ENCODE data around the gene ACER2.
"Not testable (repeated sequence)": the region's sequence is repeated elsewhere in the genome, so short reads cannot be mapped to it uniquely, and the experiment has no call there.

The ACER2 gene

GRCh38 chr9:19413456-19413855 is 4.6 kb downstream of the ACER2 start:
- H3K4me1 ChIP-seq (ENCODE audit: insufficient read depth, low read length); H2AFZ ChIP-seq (ENCODE audit: low read depth, low read length); H3K9me3 ChIP-seq (ENCODE audit: low read length); H3K27me3 ChIP-seq (ENCODE audit: insufficient read depth, low read length); H3K4me3 ChIP-seq (ENCODE audit: low read length); H3K36me3 ChIP-seq (ENCODE audit: insufficient read depth, low read length): not testable (repeated sequence)

- no peaks in the 10 kb centered on the region for H3K27me3 ChIP-seq (ENCODE audit: insufficient read depth, low read length)
- H3K36me3 ChIP-seq (ENCODE audit: insufficient read depth, low read length) = no peaks in the 10 kb centered on the region
- no peaks in the 10 kb centered on the region for H3K4me1 ChIP-seq (ENCODE audit: insufficient read depth, low read length)
- H3K9me3 ChIP-seq (ENCODE audit: low read length) = no peaks in the 10 kb centered on the region
- no peak overlapping the region for H3K4me3 ChIP-seq (ENCODE audit: low read length)
- H2AFZ ChIP-seq (ENCODE audit: low read depth, low read length) = no peak overlapping the region
Measured at GRCh38 chr9:19416143-19416542, 7.3 kb downstream of the ACER2 start.

GRCh38 chr9:19420877-19421276 is 12.1 kb downstream of the ACER2 start:
- no peaks in the 10 kb centered on the region for H3K9me3 ChIP-seq (ENCODE audit: low read length)
- no peak overlapping the region for H3K4me3 ChIP-seq (ENCODE audit: low read length)
- no peaks in the 10 kb centered on the region for H3K27me3 ChIP-seq (ENCODE audit: insufficient read depth, low read length)
- H3K4me1 ChIP-seq (ENCODE audit: insufficient read depth, low read length) = no peaks in the 10 kb centered on the region
- no peak overlapping the region for H2AFZ ChIP-seq (ENCODE audit: low read depth, low read length)
- peaks cover 2% of the 10 kb centered on the region for H3K36me3 ChIP-seq (ENCODE audit: insufficient read depth, low read length)

GRCh38 chr9:19423163-19423562 is 14.4 kb downstream of the ACER2 start:
- H2AFZ ChIP-seq (ENCODE audit: low read depth, low read length) = no peak overlapping the region
- no peaks in the 10 kb centered on the region for H3K9me3 ChIP-seq (ENCODE audit: low read length)
- H3K36me3 ChIP-seq (ENCODE audit: insufficient read depth, low read length) = peaks cover 2% of the 10 kb centered on the region
- H3K4me3 ChIP-seq (ENCODE audit: low read length) = no peak overlapping the region
- H3K4me1 ChIP-seq (ENCODE audit: insufficient read depth, low read length) = no peaks in the 10 kb centered on the region
- no peaks in the 10 kb centered on the region for H3K27me3 ChIP-seq (ENCODE audit: insufficient read depth, low read length)

GRCh38 chr9:19424176-19424779 is 15.5 kb downstream of the ACER2 start:
- Histone ChIP-seq H2AFZ (ENCODE audit: low read depth, low read length) (no peak overlapping the region), H3K4me3 (ENCODE audit: low read length) (no peak overlapping the region), H3K4me1 (ENCODE audit: insufficient read depth, low read length) (no peaks in the 10 kb centered on the region), H3K9me3 (ENCODE audit: low read length) (no peaks in the 10 kb centered on the region), H3K27me3 (ENCODE audit: insufficient read depth, low read length) (no peaks in the 10 kb centered on the region), H3K36me3 (ENCODE audit: insufficient read depth, low read length) (peaks cover 4% of the 10 kb centered on the region)

- Histone ChIP-seq H3K27me3 (ENCODE audit: insufficient read depth, low read length) (no peaks in the 10 kb centered on the region), H3K4me3 (ENCODE audit: low read length) (no peak overlapping the region), H3K4me1 (ENCODE audit: insufficient read depth, low read length) (no peaks in the 10 kb centered on the region), H3K9me3 (ENCODE audit: low read length) (peaks cover under 1% of the 10 kb centered on the region), H2AFZ (ENCODE audit: low read depth, low read length) (no peak overlapping the region), H3K36me3 (ENCODE audit: insufficient read depth, low read length) (peaks cover 8% of the 10 kb centered on the region)
Measured at GRCh38 chr9:19429595-19429994, 20.8 kb downstream of the ACER2 start.

GRCh38 chr9:19430201-19430760 is 21.5 kb downstream of the ACER2 start:
- no peak overlapping the region for H2AFZ ChIP-seq (ENCODE audit: low read depth, low read length)
- no peaks in the 10 kb centered on the region for H3K4me1 ChIP-seq (ENCODE audit: insufficient read depth, low read length)
- no peak overlapping the region for H3K4me3 ChIP-seq (ENCODE audit: low read length)
- H3K27me3 ChIP-seq (ENCODE audit: insufficient read depth, low read length) = no peaks in the 10 kb centered on the region
- peaks cover 12% of the 10 kb centered on the region for H3K36me3 ChIP-seq (ENCODE audit: insufficient read depth, low read length)
- H3K9me3 ChIP-seq (ENCODE audit: low read length) = peaks cover 6% of the 10 kb centered on the region

GRCh38 chr9:19431361-19432171 is 22.8 kb downstream of the ACER2 start:
- H3K4me1 ChIP-seq (ENCODE audit: insufficient read depth, low read length) = no peaks in the 10 kb centered on the region
- H3K4me3 ChIP-seq (ENCODE audit: low read length) = no peak overlapping the region
- peaks cover 13% of the 10 kb centered on the region for H3K36me3 ChIP-seq (ENCODE audit: insufficient read depth, low read length)
- no peak overlapping the region for H2AFZ ChIP-seq (ENCODE audit: low read depth, low read length)
- peaks cover 6% of the 10 kb centered on the region for H3K9me3 ChIP-seq (ENCODE audit: low read length)
- no peaks in the 10 kb centered on the region for H3K27me3 ChIP-seq (ENCODE audit: insufficient read depth, low read length)

- Histone ChIP-seq H3K4me1 (ENCODE audit: insufficient read depth, low read length) (no peaks in the 10 kb centered on the region), H3K4me3 (ENCODE audit: low read length) (no peak overlapping the region), H3K9me3 (ENCODE audit: low read length) (peaks cover 6% of the 10 kb centered on the region), H2AFZ (ENCODE audit: low read depth, low read length) (no peak overlapping the region), H3K27me3 (ENCODE audit: insufficient read depth, low read length) (no peaks in the 10 kb centered on the region), H3K36me3 (ENCODE audit: insufficient read depth, low read length) (peaks cover 17% of the 10 kb centered on the region)
Measured at GRCh38 chr9:19432473-19432872, 23.7 kb downstream of the ACER2 start.

- not testable (repeated sequence) for H2AFZ ChIP-seq (ENCODE audit: low read depth, low read length); H3K4me1 ChIP-seq (ENCODE audit: insufficient read depth, low read length); H3K9me3 ChIP-seq (ENCODE audit: low read length); H3K27me3 ChIP-seq (ENCODE audit: insufficient read depth, low read length); H3K4me3 ChIP-seq (ENCODE audit: low read length)
- H3K36me3 ChIP-seq (ENCODE audit: insufficient read depth, low read length) = peaks cover 21% of the 10 kb centered on the region
Measured at GRCh38 chr9:19433729-19434128, 24.9 kb downstream of the ACER2 start.

GRCh38 chr9:19440376-19440775 is 31.6 kb downstream of the ACER2 start:
- Histone ChIP-seq H3K4me3 (ENCODE audit: low read length) (no peak overlapping the region), H3K9me3 (ENCODE audit: low read length) (peaks cover 1% of the 10 kb centered on the region), H2AFZ (ENCODE audit: low read depth, low read length) (no peak overlapping the region), H3K36me3 (ENCODE audit: insufficient read depth, low read length) (peaks cover 18% of the 10 kb centered on the region), H3K27me3 (ENCODE audit: insufficient read depth, low read length) (no peaks in the 10 kb centered on the region), H3K4me1 (ENCODE audit: insufficient read depth, low read length) (peaks cover 4% of the 10 kb centered on the region)

- H3K27me3 ChIP-seq (ENCODE audit: insufficient read depth, low read length) = no peaks in the 10 kb centered on the region
- no peak overlapping the region for H2AFZ ChIP-seq (ENCODE audit: low read depth, low read length)
- peaks cover 21% of the 10 kb centered on the region for H3K36me3 ChIP-seq (ENCODE audit: insufficient read depth, low read length)
- H3K4me1 ChIP-seq (ENCODE audit: insufficient read depth, low read length) = peaks cover 4% of the 10 kb centered on the region
- no peak overlapping the region for H3K4me3 ChIP-seq (ENCODE audit: low read length)
- peaks cover 1% of the 10 kb centered on the region for H3K9me3 ChIP-seq (ENCODE audit: low read length)
Measured at GRCh38 chr9:19440823-19441580, 32.2 kb downstream of the ACER2 start.

- Histone ChIP-seq H3K9me3 (ENCODE audit: low read length) (peaks cover 1% of the 10 kb centered on the region), H3K4me3 (ENCODE audit: low read length) (no peak overlapping the region), H3K4me1 (ENCODE audit: insufficient read depth, low read length) (peaks cover 4% of the 10 kb centered on the region), H3K27me3 (ENCODE audit: insufficient read depth, low read length) (no peaks in the 10 kb centered on the region), H2AFZ (ENCODE audit: low read depth, low read length) (no peak overlapping the region), H3K36me3 (ENCODE audit: insufficient read depth, low read length) (peaks cover 21% of the 10 kb centered on the region)
Measured at GRCh38 chr9:19441730-19442129, 32.9 kb downstream of the ACER2 start.

Measured in neuron (in vitro differentiated cells).